Ectodermal cell (in vitro differentiated cells): ENCODE measurements around the gene D2HGDH.

Experiments
- H3K27ac ChIP-seq: 2 replicates; pipeline ENCODE4 v1.7.0; 2013; ENCODE audit warnings: mild to moderate bottlenecking, low read depth, low read length; ENCODE audit not compliant: insufficient read depth, poor library complexity, severe bottlenecking
- H3K27me3 ChIP-seq: 2 replicates; pipeline ENCODE4 v1.7.0; 2013; ENCODE audit warnings: mild to moderate bottlenecking, low read length; ENCODE audit not compliant: insufficient read depth, control insufficient read depth, poor library complexity, severe bottlenecking
- H3K36me3 ChIP-seq: one replicate; pipeline ENCODE4 v1.7.0; 2013; ENCODE audit warnings: low read length; ENCODE audit not compliant: control insufficient read depth, insufficient read depth
- H3K4me1 ChIP-seq: one replicate; pipeline ENCODE4 v1.7.0; 2013; ENCODE audit warnings: low read length; ENCODE audit not compliant: control insufficient read depth, insufficient read depth
- H3K4me3 ChIP-seq: 2 replicates; pipeline ENCODE4 v1.7.0; 2013; ENCODE audit warnings: low read depth, low read length, control low read depth; ENCODE audit not compliant: insufficient read depth
- H3K9me3 ChIP-seq: 2 replicates; pipeline ENCODE4 v1.7.0; 2013; ENCODE audit warnings: mild to moderate bottlenecking, low read length, moderate library complexity; ENCODE audit not compliant: control insufficient read depth
- WGBS, 2 experiments: methylation state at CpG; one replicate each; pipeline ENCODE4 v1.1.7; 2013; ENCODE audit warnings: missing lambda C conversion rate in 2 of 2; 5-methylcytosine and 5-hydroxymethylcytosine counted together

D2HGDH gene

DNA sequence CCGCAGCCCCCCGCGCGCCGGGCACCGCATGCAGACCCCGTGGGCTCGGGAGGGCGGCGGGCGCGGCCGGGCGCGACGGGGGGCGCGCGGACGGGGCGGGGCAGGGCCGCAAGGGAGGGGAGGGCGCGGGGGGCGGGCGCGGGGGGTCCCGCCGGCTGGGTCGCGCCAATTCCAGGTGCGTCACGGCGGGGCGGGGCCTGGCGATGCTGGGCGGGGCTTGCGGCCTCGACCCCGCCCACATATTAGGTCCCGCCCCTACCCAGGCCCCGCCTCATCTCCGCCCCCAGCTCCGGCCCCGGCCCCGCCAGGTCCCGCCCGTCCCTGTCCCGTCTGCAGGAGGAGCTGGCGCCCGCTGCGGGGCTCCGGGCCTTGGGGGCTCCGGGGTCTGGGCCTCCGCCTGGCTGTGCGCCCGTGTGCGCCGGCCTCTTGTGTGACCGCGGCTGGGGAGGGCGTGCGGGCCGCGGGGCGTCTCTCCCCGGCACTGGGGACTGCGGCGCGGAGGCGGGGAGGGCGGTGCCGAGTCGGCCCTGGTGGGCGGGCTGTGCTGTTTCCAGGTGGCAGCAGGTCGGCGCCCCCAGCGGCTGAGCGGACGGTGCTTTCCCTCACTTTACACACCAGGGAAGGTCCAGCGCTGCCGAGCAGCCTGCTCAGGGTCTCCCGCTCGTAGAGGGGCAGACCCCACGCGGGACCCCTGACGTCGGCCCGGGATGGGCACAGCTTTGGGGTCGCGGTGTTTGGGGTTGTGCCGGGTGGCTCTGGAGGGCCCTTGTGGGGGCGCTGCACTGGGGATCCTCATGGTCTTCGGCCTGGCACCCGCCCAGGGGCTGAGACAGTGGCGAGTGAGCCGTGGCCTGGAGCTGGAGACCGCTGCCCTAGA, 32.0 kb upstream of the D2HGDH start:
- Histone ChIP-seq H3K4me3 (peak overlapping the region; percentile 73), H3K4me1 (peaks cover 7% of the 10 kb centered on the region), H3K36me3 (peaks cover 16% of the 10 kb centered on the region), H3K27ac (peak overlapping the region; percentile 97), H3K9me3 (no peaks in the 10 kb centered on the region), H3K27me3 (no peaks in the 10 kb centered on the region)
- WGBS, 2 experiments, result 1% methylated on average over 98 of the region's 98 CpGs

DNA sequence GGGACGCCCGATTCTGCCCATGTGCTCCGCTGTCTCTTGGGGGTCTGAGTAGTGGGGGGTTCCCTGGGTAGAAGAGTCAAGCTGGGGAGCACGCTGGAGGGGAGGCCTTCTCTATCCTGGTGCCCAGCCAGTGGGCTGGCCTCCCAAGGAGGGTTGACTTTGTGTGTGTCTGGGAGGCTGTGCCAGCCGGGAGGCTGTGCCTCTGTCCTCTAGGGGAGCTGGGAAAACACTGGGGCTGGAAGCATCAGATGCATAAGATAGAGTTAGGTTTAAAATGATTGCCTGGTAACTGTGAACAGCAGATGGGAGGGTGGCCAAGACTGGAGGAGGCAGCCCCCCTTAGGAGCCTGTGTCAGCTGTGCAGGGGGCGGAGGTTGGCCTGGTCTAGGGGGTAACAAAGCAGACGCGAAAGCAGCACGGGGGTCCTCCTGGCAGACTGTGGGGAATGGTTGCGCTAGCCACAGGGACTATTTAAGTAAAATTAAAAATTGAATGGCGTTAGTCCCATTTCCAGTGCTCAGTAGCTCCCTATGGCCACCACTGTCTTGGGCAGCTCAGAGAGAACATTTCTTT, 31.3 kb upstream of the D2HGDH start:
- no peaks in the 10 kb centered on the region for H3K9me3 ChIP-seq
- peaks cover 7% of the 10 kb centered on the region for H3K4me1 ChIP-seq
- no peaks in the 10 kb centered on the region for H3K27me3 ChIP-seq
- peak overlapping the region; percentile 81 for H3K27ac ChIP-seq
- 54 to 56% methylated on average over 11 of the region's 11 CpGs for WGBS, 2 experiments
- H3K4me3 ChIP-seq, result peak overlapping the region; percentile 73
- H3K36me3 ChIP-seq, result peaks cover 23% of the 10 kb centered on the region

DNA sequence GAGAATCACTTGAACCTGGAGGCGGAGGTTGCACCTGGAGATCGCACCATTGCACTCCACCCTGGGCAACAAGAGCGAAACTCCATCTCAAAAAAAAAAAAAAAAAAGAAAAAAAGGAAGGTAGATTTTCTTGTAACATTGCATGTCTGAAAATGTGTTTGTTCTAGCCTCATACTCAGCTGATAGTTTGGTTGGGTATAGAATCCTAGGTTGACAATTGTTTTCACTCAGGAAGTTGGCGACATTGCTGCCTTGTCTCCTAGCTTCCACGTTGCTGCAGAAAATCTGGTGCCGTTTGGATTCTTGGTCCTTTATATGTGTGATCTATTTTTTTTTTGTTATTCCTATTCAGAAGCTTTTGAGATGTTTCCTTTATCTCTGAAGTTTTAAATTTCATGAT, 27.9 kb upstream of the D2HGDH start:
- H3K4me3 ChIP-seq, result no peak overlapping the region
- peaks cover 45% of the 10 kb centered on the region for H3K36me3 ChIP-seq
- peaks cover 7% of the 10 kb centered on the region for H3K4me1 ChIP-seq
- no peaks in the 10 kb centered on the region for H3K27me3 ChIP-seq
- no peaks in the 10 kb centered on the region for H3K9me3 ChIP-seq
- 96 to 97% methylated on average over 5 to 6 of the region's 6 CpGs for WGBS, 2 experiments
- H3K27ac ChIP-seq, result no peak overlapping the region

DNA sequence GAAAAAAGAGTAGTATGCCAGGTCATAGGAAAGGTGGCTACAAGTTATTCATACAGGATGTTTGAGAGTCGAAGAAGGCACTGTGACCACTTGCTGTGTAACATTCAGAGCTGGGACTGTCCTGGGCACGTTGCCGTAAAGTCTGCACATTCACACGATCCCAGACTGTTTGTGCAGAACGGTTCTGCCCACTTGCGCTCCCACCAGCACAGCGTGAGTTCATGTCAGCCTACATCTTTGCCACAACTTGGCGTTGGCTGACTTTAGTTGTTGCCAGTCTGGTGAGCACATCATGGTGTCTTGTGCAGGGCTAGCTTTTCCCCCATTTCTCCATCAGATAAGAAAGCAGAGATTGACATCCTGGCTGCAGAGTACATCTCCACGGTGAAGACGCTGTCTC, 25.6 kb upstream of the D2HGDH start:
- WGBS, 2 experiments, result 96% methylated on average over 10 of the region's 10 CpGs
- no peaks in the 10 kb centered on the region for H3K4me1 ChIP-seq
- H3K27ac ChIP-seq, result no peak overlapping the region
- H3K27me3 ChIP-seq, result no peaks in the 10 kb centered on the region
- H3K9me3 ChIP-seq, result no peaks in the 10 kb centered on the region
- peaks cover 61% of the 10 kb centered on the region for H3K36me3 ChIP-seq
- H3K4me3 ChIP-seq, result no peak overlapping the region

DNA sequence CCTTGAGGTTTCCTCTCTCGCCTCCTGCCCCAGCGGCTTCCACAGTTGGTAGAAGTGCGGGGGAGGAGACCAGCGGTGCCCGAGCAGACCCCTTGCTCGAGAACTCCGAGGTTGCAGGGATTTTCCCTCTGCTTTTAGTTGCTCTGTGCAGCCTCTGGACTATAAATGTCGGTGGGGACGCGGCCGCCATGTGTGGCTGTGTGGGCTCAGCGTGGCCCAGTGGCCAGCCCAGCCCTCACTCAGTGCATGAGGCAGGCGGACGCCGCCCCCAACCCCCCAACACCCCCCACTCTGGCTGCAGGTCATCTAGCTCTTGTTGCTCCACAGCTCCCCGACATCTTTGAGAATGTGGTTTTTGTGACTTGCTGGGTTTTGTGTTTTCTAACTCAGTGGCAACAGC, 15.3 kb upstream of the D2HGDH start:
- no peaks in the 10 kb centered on the region for H3K4me1 ChIP-seq
- no peaks in the 10 kb centered on the region for H3K9me3 ChIP-seq
- H3K27ac ChIP-seq, result no peak overlapping the region
- H3K36me3 ChIP-seq, result peaks cover 58% of the 10 kb centered on the region
- no peak overlapping the region for H3K4me3 ChIP-seq
- H3K27me3 ChIP-seq, result no peaks in the 10 kb centered on the region
- 96 to 97% methylated on average over 16 of the region's 16 CpGs for WGBS, 2 experiments

DNA sequence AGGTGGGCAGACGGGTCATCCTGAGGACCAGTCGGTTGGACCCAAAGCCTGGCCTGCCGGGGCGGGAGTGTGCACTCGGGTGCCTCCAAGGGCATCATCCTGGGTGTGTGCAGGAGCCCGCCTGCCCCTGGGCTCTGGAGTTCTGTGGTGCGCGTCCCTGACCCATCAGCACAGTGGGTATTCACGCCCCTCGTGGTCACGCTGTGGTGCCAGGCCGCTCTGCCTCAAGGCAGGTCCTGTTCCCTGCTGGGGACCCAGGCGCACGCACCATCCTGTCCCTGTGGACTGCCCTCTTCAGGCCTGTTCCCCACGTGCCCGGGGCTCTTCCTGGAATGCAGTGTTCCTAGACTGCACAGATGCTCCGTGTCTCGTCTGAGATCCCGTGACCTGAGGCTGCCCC, 14.3 kb upstream of the D2HGDH start:
- Histone ChIP-seq H3K9me3 (no peaks in the 10 kb centered on the region), H3K4me1 (no peaks in the 10 kb centered on the region), H3K27me3 (no peaks in the 10 kb centered on the region), H3K36me3 (peaks cover 56% of the 10 kb centered on the region), H3K27ac (no peak overlapping the region), H3K4me3 (no peak overlapping the region)
- WGBS, 2 experiments, result 95 to 97% methylated on average over 19 of the region's 19 CpGs

DNA sequence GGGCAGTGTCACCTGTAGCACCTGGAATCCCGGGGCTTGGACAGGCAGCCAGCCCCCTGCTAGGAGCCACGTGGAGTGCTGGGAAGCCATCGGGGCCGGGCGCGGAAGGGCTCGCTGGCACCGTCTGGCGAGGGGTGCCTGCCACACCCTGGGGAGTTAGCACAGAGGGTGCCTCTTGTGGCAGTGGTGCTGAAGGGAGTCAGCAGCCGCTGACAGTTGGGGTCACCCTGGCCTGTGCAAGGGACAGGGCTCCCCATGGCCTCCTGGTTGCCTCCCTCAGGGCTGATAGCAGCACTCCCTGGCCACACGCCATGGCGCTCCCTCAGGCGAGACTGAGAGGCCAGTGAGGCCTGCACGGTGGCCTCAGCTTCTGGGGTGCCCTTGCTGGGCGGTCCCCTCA, 13.9 kb upstream of the D2HGDH start:
- Histone ChIP-seq H3K4me3 (no peak overlapping the region), H3K27me3 (no peaks in the 10 kb centered on the region), H3K36me3 (peaks cover 56% of the 10 kb centered on the region), H3K4me1 (no peaks in the 10 kb centered on the region), H3K27ac (no peak overlapping the region), H3K9me3 (no peaks in the 10 kb centered on the region)
- 92 to 93% methylated on average over 15 of the region's 15 CpGs for WGBS, 2 experiments

DNA sequence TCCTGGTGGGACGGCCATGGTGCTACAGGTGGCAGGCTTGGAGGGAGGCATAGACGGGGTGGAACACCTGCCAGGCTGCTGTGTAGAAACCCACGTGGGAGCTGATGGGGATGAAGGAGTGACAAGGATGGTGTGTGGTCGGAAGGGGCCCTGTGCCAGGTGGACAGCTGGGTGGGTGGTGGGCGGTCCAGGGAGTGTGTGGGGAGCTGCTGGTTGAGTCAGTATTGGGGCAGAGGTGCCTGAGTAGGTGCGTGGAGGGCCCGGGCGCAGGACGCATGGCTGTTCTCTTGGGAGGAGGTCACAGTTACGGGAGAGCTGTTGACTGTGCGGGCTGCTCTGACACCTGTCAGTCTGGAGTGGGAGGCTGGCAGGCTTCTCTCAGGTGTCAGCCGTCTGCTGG, 12.6 kb upstream of the D2HGDH start:
- Histone ChIP-seq H3K9me3 (no peaks in the 10 kb centered on the region), H3K4me1 (no peaks in the 10 kb centered on the region), H3K4me3 (no peak overlapping the region), H3K27me3 (no peaks in the 10 kb centered on the region), H3K27ac (no peak overlapping the region), H3K36me3 (peaks cover 58% of the 10 kb centered on the region)
- 85% methylated on average over 12 of the region's 12 CpGs for WGBS, 2 experiments

DNA sequence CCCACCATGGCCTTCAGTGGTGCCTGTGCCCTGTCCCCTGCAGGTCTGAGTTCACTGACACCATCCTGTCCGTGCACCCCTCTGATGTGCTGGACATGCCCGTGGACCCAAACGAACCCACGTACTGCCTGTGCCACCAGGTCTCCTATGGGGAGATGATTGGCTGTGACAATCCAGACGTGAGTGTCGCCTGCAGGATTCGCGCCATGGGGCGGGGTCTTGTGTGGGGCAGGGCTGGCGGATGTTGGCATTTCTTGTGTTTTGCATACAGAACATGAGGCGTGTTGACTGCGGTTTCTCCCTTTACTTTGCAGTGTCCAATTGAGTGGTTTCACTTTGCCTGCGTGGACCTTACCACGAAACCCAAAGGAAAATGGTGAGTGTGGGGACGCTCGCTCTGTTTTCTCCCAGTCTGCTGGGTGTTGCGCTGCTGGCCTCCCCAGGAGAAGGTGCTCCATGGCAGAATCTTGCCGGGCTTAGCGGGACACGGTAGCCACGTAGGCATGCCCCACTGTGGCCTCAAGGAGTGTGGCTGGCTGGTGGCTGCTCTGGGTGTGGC, 11.5 kb upstream of the D2HGDH start:
- H3K4me1 ChIP-seq, result no peaks in the 10 kb centered on the region
- no peaks in the 10 kb centered on the region for H3K9me3 ChIP-seq
- 96% methylated on average over 21 of the region's 21 CpGs for WGBS, 2 experiments
- H3K36me3 ChIP-seq, result peaks cover 58% of the 10 kb centered on the region
- H3K27me3 ChIP-seq, result no peaks in the 10 kb centered on the region
- no peak overlapping the region for H3K4me3 ChIP-seq
- H3K27ac ChIP-seq, result no peak overlapping the region

DNA sequence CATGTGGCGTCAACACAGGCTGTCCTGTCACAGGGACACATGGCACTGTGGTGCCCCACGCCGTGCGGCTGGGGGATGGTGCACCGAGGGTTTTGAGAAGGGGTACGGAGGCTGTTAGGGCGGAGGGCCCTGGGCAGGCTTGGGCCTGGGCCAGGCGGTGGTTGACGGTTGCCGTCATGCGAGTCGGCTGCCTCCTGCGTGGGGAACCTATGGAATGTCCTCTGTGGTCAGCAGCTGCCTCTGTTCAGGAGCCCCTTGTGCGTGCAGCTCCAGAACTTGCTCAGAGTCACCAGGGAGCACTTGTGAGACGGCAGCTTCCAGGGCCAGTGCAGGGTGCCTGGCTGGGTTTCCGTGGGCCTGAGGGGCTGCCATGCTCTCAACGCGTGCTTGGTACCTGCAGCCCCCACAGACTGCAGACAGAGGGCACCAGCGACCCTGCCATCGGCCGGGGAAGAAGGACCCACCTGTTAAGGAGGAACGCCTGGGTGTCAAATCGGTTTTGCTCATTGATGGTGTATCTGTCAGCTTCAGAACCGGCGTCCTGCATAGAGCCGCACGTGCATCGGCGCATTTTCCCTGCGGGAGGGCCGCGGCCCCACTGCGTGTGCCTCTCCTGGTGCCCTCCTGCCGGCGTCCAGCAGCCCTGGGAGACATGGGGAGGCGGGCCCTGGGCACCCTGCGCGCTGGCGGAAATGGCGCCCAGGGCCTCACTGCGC, 10.0 kb upstream of the D2HGDH start:
- Histone ChIP-seq H3K27ac (no peak overlapping the region), H3K27me3 (no peaks in the 10 kb centered on the region), H3K4me1 (no peaks in the 10 kb centered on the region), H3K36me3 (peaks cover 57% of the 10 kb centered on the region), H3K9me3 (no peaks in the 10 kb centered on the region), H3K4me3 (no peak overlapping the region)
- 92 to 94% methylated on average over 41 of the region's 41 CpGs for WGBS, 2 experiments
